ENCODE results near the gene HSPG2. TPM values are rescaled to one million over a fixed set of nuclear protein-coding genes. Genes with fewer than 3 reads are reported as not detected.

HSPG2 gene
- polyA plus RNA-seq, 1 donor from 2014 or later = 0.79 TPM

GRCh38 chr1:21781815-21782348 is 155.2 kb downstream of the HSPG2 start (continued):
- TF ChIP-seq CTCF (IDR thresholded peaks at IDR 0.05; ENCODE audit: poor library complexity, severe bottlenecking) (no peak), EZH2 (IDR thresholded peaks at IDR 0.05; ENCODE audit: borderline replicate concordance, insufficient read depth, low read length, poor library complexity, severe bottlenecking) (no peak)

DNA sequence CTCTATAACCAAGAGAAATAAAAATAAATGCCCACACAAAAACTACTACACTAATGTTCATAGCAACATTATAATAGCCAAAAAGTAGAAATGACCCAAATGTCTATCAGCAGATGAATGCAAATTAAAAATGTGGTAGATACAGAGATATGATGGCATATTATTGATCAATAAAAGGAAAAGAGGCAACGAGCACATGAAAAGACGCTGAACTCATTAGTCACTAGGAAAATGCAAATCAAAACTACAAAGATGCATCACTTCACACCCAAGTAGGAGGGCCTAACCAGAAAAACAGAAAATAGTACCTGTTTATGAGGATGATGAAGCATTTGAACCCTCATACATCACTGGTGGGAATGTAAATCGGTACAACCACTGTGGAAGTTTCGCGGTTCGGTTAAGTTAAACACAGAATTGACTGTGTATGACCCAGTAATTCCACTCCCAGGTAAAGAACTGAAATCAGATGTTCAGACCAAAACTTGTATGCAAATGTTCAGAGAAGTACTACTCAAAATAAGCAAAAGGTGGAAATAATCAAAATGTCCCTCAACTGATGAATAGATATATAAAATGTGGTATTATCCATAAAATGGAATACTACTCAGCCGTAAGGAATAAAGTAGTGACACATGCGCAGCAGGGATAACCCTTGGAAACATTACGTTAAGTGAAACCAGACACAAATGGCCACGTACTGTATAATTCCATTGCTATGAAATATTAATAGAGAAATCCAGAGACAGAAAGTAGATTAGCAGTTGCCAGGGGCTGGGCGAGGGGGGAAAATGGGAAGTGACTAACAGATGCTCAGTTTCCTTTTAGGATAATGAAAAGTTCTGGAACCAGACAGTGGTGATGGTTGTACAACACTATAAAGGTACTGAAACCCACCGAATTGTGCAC is 157.2 kb downstream of the HSPG2 start:
- H3K79me2 ChIP-seq (replicated peaks; ENCODE audit: insufficient read depth, low read length) = peaks cover 47% of the 10 kb centered on the region
- H4K20me1 ChIP-seq (ENCODE audit: insufficient read depth) = no peaks in the 10 kb centered on the region
- no peak overlapping the region for H3K4me2 ChIP-seq (ENCODE audit: low read length)
- H3K36me3 ChIP-seq (ENCODE audit: insufficient read depth, low read length) = no peaks in the 10 kb centered on the region
- no peaks in the 10 kb centered on the region for H3F3A ChIP-seq (ENCODE audit: insufficient read depth, low read length, poor library complexity, severe bottlenecking)
- no peaks in the 10 kb centered on the region for H3K27me3 ChIP-seq (ENCODE audit: insufficient read depth, low read depth, low read length)
- no peak for TF ChIP-seq MXI1 (conservative IDR thresholded peaks at IDR 0.05; ENCODE audit: poor library complexity, severe bottlenecking)
- no peak for TF ChIP-seq EP300 (conservative IDR thresholded peaks at IDR 0.05; ENCODE audit: poor library complexity, severe bottlenecking)
- no peak for TF ChIP-seq TAF1 (IDR thresholded peaks at IDR 0.05; ENCODE audit: low read depth)
- no peak for TF ChIP-seq RAD21 (conservative IDR thresholded peaks at IDR 0.05)
- TF ChIP-seq, protein P1, sequence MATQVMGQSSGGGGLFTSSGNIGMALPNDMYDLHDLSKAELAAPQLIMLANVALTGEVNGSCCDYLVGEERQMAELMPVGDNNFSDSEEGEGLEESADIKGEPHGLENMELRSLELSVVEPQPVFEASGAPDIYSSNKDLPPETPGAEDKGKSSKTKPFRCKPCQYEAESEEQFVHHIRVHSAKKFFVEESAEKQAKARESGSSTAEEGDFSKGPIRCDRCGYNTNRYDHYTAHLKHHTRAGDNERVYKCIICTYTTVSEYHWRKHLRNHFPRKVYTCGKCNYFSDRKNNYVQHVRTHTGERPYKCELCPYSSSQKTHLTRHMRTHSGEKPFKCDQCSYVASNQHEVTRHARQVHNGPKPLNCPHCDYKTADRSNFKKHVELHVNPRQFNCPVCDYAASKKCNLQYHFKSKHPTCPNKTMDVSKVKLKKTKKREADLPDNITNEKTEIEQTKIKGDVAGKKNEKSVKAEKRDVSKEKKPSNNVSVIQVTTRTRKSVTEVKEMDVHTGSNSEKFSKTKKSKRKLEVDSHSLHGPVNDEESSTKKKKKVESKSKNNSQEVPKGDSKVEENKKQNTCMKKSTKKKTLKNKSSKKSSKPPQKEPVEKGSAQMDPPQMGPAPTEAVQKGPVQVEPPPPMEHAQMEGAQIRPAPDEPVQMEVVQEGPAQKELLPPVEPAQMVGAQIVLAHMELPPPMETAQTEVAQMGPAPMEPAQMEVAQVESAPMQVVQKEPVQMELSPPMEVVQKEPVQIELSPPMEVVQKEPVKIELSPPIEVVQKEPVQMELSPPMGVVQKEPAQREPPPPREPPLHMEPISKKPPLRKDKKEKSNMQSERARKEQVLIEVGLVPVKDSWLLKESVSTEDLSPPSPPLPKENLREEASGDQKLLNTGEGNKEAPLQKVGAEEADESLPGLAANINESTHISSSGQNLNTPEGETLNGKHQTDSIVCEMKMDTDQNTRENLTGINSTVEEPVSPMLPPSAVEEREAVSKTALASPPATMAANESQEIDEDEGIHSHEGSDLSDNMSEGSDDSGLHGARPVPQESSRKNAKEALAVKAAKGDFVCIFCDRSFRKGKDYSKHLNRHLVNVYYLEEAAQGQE (IDR thresholded peaks at IDR 0.05; ENCODE audit: borderline replicate concordance) = no peak
- TF ChIP-seq POLR2AphosphoS5 (IDR thresholded peaks at IDR 0.05) = no peak
- TF ChIP-seq SMC3 (conservative IDR thresholded peaks at IDR 0.05; ENCODE audit: poor library complexity) = no peak
- TF ChIP-seq CTCF (IDR thresholded peaks at IDR 0.05; ENCODE audit: poor library complexity, severe bottlenecking) = no peak
- TF ChIP-seq EZH2 (IDR thresholded peaks at IDR 0.05; ENCODE audit: borderline replicate concordance, insufficient read depth, low read length, poor library complexity, severe bottlenecking) = no peak
- H3K9me2 ChIP-seq (ENCODE audit: insufficient read depth, low read length) = no peaks in the 10 kb centered on the region
- no peaks in the 10 kb centered on the region for H3K9me3 ChIP-seq (ENCODE audit: low read length)
- H3K27ac ChIP-seq (ENCODE audit: low read length) = no peak overlapping the region
- no peak overlapping the region for H3K4me3 ChIP-seq (ENCODE audit: low read length)
- no peak overlapping the region for H3K9ac ChIP-seq (ENCODE audit: low read length)
- H2AFZ ChIP-seq (ENCODE audit: low read depth, low read length) = no peak overlapping the region

Measured in neural cell (in vitro differentiated cells).